ENCODE data around the gene SPSB3.

The SPSB3 gene

GRCh38 chr16:1784977-1785845, 2.8 kb upstream of the SPSB3 start:
- WGBS (ENCODE audit: insufficient coverage), result 96% methylated on average over 22 of the region's 26 CpGs
- Histone ChIP-seq H3K4me3 (ENCODE audit: control insufficient read depth in 1 of 7, extremely low read depth in 1 of 7, insufficient read depth in 4 of 7, low read depth in 2 of 7, low read length in 6 of 7) (no peak overlapping the region), H3K27me3 (replicated peaks in 2 of 5; ENCODE audit: control insufficient read depth in 4 of 5, insufficient read depth in 5 of 5, low read length in 4 of 5) (no peaks in the 10 kb centered on the region), H3K4me1 (ENCODE audit: control extremely low read depth in 1 of 4, control insufficient read depth in 4 of 4, insufficient read depth in 4 of 4, low read length in 3 of 4) (peaks cover 0 to 22% (median 21%) of the 10 kb centered on the region in 4 experiments), H3K9me3 (ENCODE audit: control extremely low read depth in 1 of 5, control insufficient read depth in 4 of 5, insufficient read depth in 2 of 5, low read depth in 1 of 5, low read length in 4 of 5) (no peaks in the 10 kb centered on the region), H3K27ac (ENCODE audit: insufficient read depth in 1 of 2, low read depth in 1 of 2, low read length in 2 of 2, poor library complexity in 1 of 2, severe bottlenecking in 2 of 2) (no peak overlapping the region), H3K36me3 (ENCODE audit: control insufficient read depth in 4 of 4, insufficient read depth in 4 of 4, low read length in 3 of 4) (peaks cover 0 to 53% (median 34%) of the 10 kb centered on the region in 4 experiments)
- CTCF ChIA-PET, result interaction anchor here (1.1 kb wide), 1 partner anchor 166 kb away, joined by 3 read pairs; no protein-coding TSS in a partner anchor
- no peak for DNase-seq
- POLR2A ChIA-PET, result no interaction called here

GRCh38 chr16:1781758-1782407, 488 bp downstream of the SPSB3 start:
- 2% methylated on average over 57 of the region's 70 CpGs for WGBS (ENCODE audit: insufficient coverage)
- DNase-seq, result peak; percentile 31 to 72 (median 68)
- H3K4me1 ChIP-seq (ENCODE audit: control extremely low read depth in 1 of 4, control insufficient read depth in 4 of 4, insufficient read depth in 4 of 4, low read length in 3 of 4), result peaks cover 0 to 22% (median 21%) of the 10 kb centered on the region in 4 experiments

GRCh38 chr16:1781254-1781653, 1.1 kb downstream of the SPSB3 start:
- CTCF ChIA-PET, result interaction anchor here (1.7 to 1.8 kb wide), 2 partner anchors 7 to 9 kb away, joined by 5 to 9 read pairs; partner anchors contain the start of genes EME2 and MRPS34
- no peak for DNase-seq
- Histone ChIP-seq H3K27me3 (replicated peaks in 2 of 5; ENCODE audit: control insufficient read depth in 4 of 5, insufficient read depth in 5 of 5, low read length in 4 of 5) (no peaks in the 10 kb centered on the region), H3K27ac (ENCODE audit: insufficient read depth in 1 of 2, low read depth in 1 of 2, low read length in 2 of 2, poor library complexity in 1 of 2, severe bottlenecking in 2 of 2) (peak overlapping the region in 1 of 2 experiments; percentile 79), H3K9me3 (ENCODE audit: control extremely low read depth in 1 of 5, control insufficient read depth in 4 of 5, insufficient read depth in 2 of 5, low read depth in 1 of 5, low read length in 4 of 5) (no peaks in the 10 kb centered on the region), H3K4me1 (ENCODE audit: control extremely low read depth in 1 of 4, control insufficient read depth in 4 of 4, insufficient read depth in 4 of 4, low read length in 3 of 4) (peaks cover 0 to 22% (median 21%) of the 10 kb centered on the region in 4 experiments), H3K36me3 (ENCODE audit: control insufficient read depth in 4 of 4, insufficient read depth in 4 of 4, low read length in 3 of 4) (peaks cover 0 to 55% (median 34%) of the 10 kb centered on the region in 4 experiments), H3K4me3 (ENCODE audit: control insufficient read depth in 1 of 7, extremely low read depth in 1 of 7, insufficient read depth in 4 of 7, low read depth in 2 of 7, low read length in 6 of 7) (peak overlapping the region; percentile 46 to 95 (median 90))
- WGBS (ENCODE audit: insufficient coverage), result 86% methylated on average over 14 of the region's 20 CpGs
- POLR2A ChIA-PET, result interaction anchor here (0.7 kb wide), 1 partner anchor 7 kb away, joined by 3 read pairs; no protein-coding TSS in a partner anchor

More at GRCh38 chr16:1781758-1782407, 488 bp downstream of the SPSB3 start:
- Histone ChIP-seq H3K36me3 (ENCODE audit: control insufficient read depth in 4 of 4, insufficient read depth in 4 of 4, low read length in 3 of 4) (peaks cover 0 to 55% (median 35%) of the 10 kb centered on the region in 4 experiments), H3K9me3 (ENCODE audit: control extremely low read depth in 1 of 5, control insufficient read depth in 4 of 5, insufficient read depth in 2 of 5, low read depth in 1 of 5, low read length in 4 of 5) (no peaks in the 10 kb centered on the region), H3K4me3 (ENCODE audit: control insufficient read depth in 1 of 7, extremely low read depth in 1 of 7, insufficient read depth in 4 of 7, low read depth in 2 of 7, low read length in 6 of 7) (peak overlapping the region; percentile 46 to 95 (median 90)), H3K27ac (ENCODE audit: insufficient read depth in 1 of 2, low read depth in 1 of 2, low read length in 2 of 2, poor library complexity in 1 of 2, severe bottlenecking in 2 of 2) (peak overlapping the region; percentile 33 to 79), H3K27me3 (replicated peaks in 2 of 5; ENCODE audit: control insufficient read depth in 4 of 5, insufficient read depth in 5 of 5, low read length in 4 of 5) (no peaks in the 10 kb centered on the region)
- ChIA-PET POLR2A (interaction anchor here (0.7 to 1.0 kb wide), 3 partner anchors 8 to 161 kb away, joined by 3 read pairs; partner anchors contain the start of genes EME2, MRPS34 and MSRB1), CTCF (interaction anchor here (1.7 to 2.6 kb wide), 3 partner anchors 8 to 32 kb away, joined by 5 to 10 read pairs (median 9); partner anchors contain the start of genes EME2 and MRPS34)

GRCh38 chr16:1780677-1781072, 1.7 kb downstream of the SPSB3 start:
- 97% methylated on average over 6 of the region's 6 CpGs for WGBS (ENCODE audit: insufficient coverage)
- H3K4me1 ChIP-seq (ENCODE audit: control extremely low read depth in 1 of 4, control insufficient read depth in 4 of 4, insufficient read depth in 4 of 4, low read length in 3 of 4), result peaks cover 0 to 22% (median 21%) of the 10 kb centered on the region in 4 experiments
- CTCF ChIA-PET, result interaction anchor here (0.9 kb wide), 1 partner anchor 21 kb away, joined by 3 read pairs; no protein-coding TSS in a partner anchor
- no peak for DNase-seq
- POLR2A ChIA-PET, result no interaction called here
- H3K27ac ChIP-seq (ENCODE audit: insufficient read depth in 1 of 2, low read depth in 1 of 2, low read length in 2 of 2, poor library complexity in 1 of 2, severe bottlenecking in 2 of 2), result no peak overlapping the region
- no peaks in the 10 kb centered on the region for H3K9me3 ChIP-seq (ENCODE audit: control extremely low read depth in 1 of 5, control insufficient read depth in 4 of 5, insufficient read depth in 2 of 5, low read depth in 1 of 5, low read length in 4 of 5)
- no peaks in the 10 kb centered on the region for H3K27me3 ChIP-seq (replicated peaks in 2 of 5; ENCODE audit: control insufficient read depth in 4 of 5, insufficient read depth in 5 of 5, low read length in 4 of 5)
- peak overlapping the region in 2 of 7 experiments; percentile 90 to 93 for H3K4me3 ChIP-seq (ENCODE audit: control insufficient read depth in 1 of 7, extremely low read depth in 1 of 7, insufficient read depth in 4 of 7, low read depth in 2 of 7, low read length in 6 of 7)
- peaks cover 0 to 55% (median 34%) of the 10 kb centered on the region in 4 experiments for H3K36me3 ChIP-seq (ENCODE audit: control insufficient read depth in 4 of 4, insufficient read depth in 4 of 4, low read length in 3 of 4)

GRCh38 chr16:1779741-1780676, 2.4 kb downstream of the SPSB3 start:
- H3K4me1 ChIP-seq (ENCODE audit: control extremely low read depth in 1 of 4, control insufficient read depth in 4 of 4, insufficient read depth in 4 of 4, low read length in 3 of 4), result peaks cover 0 to 22% (median 21%) of the 10 kb centered on the region in 4 experiments
- no peak overlapping the region for H3K4me3 ChIP-seq (ENCODE audit: control insufficient read depth in 1 of 7, extremely low read depth in 1 of 7, insufficient read depth in 4 of 7, low read depth in 2 of 7, low read length in 6 of 7)
- H3K27me3 ChIP-seq (replicated peaks in 2 of 5; ENCODE audit: control insufficient read depth in 4 of 5, insufficient read depth in 5 of 5, low read length in 4 of 5), result no peaks in the 10 kb centered on the region
- POLR2A ChIA-PET, result no interaction called here
- CTCF ChIA-PET, result interaction anchor here (0.9 kb wide), 1 partner anchor 20 kb away, joined by 3 read pairs; no protein-coding TSS in a partner anchor
- H3K9me3 ChIP-seq (ENCODE audit: control extremely low read depth in 1 of 5, control insufficient read depth in 4 of 5, insufficient read depth in 2 of 5, low read depth in 1 of 5, low read length in 4 of 5), result no peaks in the 10 kb centered on the region
- no peak overlapping the region for H3K27ac ChIP-seq (ENCODE audit: insufficient read depth in 1 of 2, low read depth in 1 of 2, low read length in 2 of 2, poor library complexity in 1 of 2, severe bottlenecking in 2 of 2)
- WGBS (ENCODE audit: insufficient coverage), result 96% methylated on average over 24 of the region's 27 CpGs
- H3K36me3 ChIP-seq (ENCODE audit: control insufficient read depth in 4 of 4, insufficient read depth in 4 of 4, low read length in 3 of 4), result peaks cover 0 to 61% (median 39%) of the 10 kb centered on the region in 4 experiments
- no peak for DNase-seq

GRCh38 chr16:1779234-1779701, 3.1 kb downstream of the SPSB3 start:
- CTCF ChIA-PET, result interaction anchor here (0.7 kb wide), 1 partner anchor 133 kb away, joined by 3 read pairs; no protein-coding TSS in a partner anchor
- WGBS (ENCODE audit: insufficient coverage), result 100% methylated on average over 6 of the region's 8 CpGs
- POLR2A ChIA-PET, result no interaction called here

More at GRCh38 chr16:1779234-1779701, 3.1 kb downstream of the SPSB3 start:
- DNase-seq, result no peak
- no peaks in the 10 kb centered on the region for H3K27me3 ChIP-seq (replicated peaks in 2 of 5; ENCODE audit: control insufficient read depth in 4 of 5, insufficient read depth in 5 of 5, low read length in 4 of 5)
- H3K27ac ChIP-seq (ENCODE audit: insufficient read depth in 1 of 2, low read depth in 1 of 2, low read length in 2 of 2, poor library complexity in 1 of 2, severe bottlenecking in 2 of 2), result no peak overlapping the region
- H3K36me3 ChIP-seq (ENCODE audit: control insufficient read depth in 4 of 4, insufficient read depth in 4 of 4, low read length in 3 of 4), result peaks cover 0 to 61% (median 42%) of the 10 kb centered on the region in 4 experiments
- H3K4me3 ChIP-seq (ENCODE audit: control insufficient read depth in 1 of 7, extremely low read depth in 1 of 7, insufficient read depth in 4 of 7, low read depth in 2 of 7, low read length in 6 of 7), result no peak overlapping the region
- no peaks in the 10 kb centered on the region for H3K9me3 ChIP-seq (ENCODE audit: control extremely low read depth in 1 of 5, control insufficient read depth in 4 of 5, insufficient read depth in 2 of 5, low read depth in 1 of 5, low read length in 4 of 5)
- peaks cover 5 to 28% (median 27%) of the 10 kb centered on the region in 4 experiments for H3K4me1 ChIP-seq (ENCODE audit: control extremely low read depth in 1 of 4, control insufficient read depth in 4 of 4, insufficient read depth in 4 of 4, low read length in 3 of 4)

All from common myeloid progenitor, CD34-positive (primary cell).